Peyer's patch (tissue), 4 donors: Measurements from ENCODE around the gene DNAH2. TPM values are rescaled to one million over a fixed set of nuclear protein-coding genes. Genes with fewer than 3 reads are reported as not detected.
A peak's percentile ranks its signal among the peaks of the same experiment; 100 is the strongest.

ENCODE experiments used
- DNase-seq, 3 donors: peaks; one replicate each; pipeline ENCODE4 v3.0.0-alpha.2; 2017 to 2019
- H3K27ac ChIP-seq, 4 donors: fragments of 200-600 bp; sonication (generic); one replicate each; pipeline ENCODE4 v1.5.1; 2016 to 2019
- H3K27me3 ChIP-seq, 2 donors: fragments of 200-600 bp; sonication (generic); one replicate each; pipeline ENCODE4 v1.5.1; 2019
- H3K36me3 ChIP-seq, 3 donors: fragments of 200-600 bp; sonication (generic); one replicate each; pipeline ENCODE4 v1.5.1; 2016 to 2019
- H3K4me1 ChIP-seq, 4 donors: fragments of 200-600 bp; sonication (generic); one replicate each; pipeline ENCODE4 v1.5.1; 2016 to 2019
- H3K4me3 ChIP-seq, 4 donors: fragments of 200-600 bp; sonication (generic); 1 replicate in 3 of 4; 2 replicates in 1 of 4; pipeline ENCODE4 v1.5.1; 2016 to 2019; ENCODE audit warnings: mild to moderate bottlenecking in 1 of 4
- H3K9me3 ChIP-seq, 4 donors: fragments of 200-600 bp; sonication (generic); one replicate each; pipeline ENCODE4 v1.5.1; 2016 to 2019; ENCODE audit warnings: mild to moderate bottlenecking in 1 of 4
- POLR2A ChIP-seq, 2 donors: fragments of 450-650 bp; IDR thresholded peaks; one replicate each; pipeline ENCODE4 v1.5.1; 2017; ENCODE audit warnings: antibody characterized with exemption in 2 of 2, mild to moderate bottlenecking in 2 of 2, moderate library complexity in 2 of 2
- total RNA-seq, 4 donors: library from RNA; depleted of rRNA; stranded (reverse); fragments of >200 nt; gene quantifications; one replicate each; pipeline ENCODE4 v1.1.0, GENCODE V29; 2016
- TF ChIP-seq, protein P1 (sequence below), 6 experiments: fragments of 450-650 bp in 4 of 6; fragments of 200-600 bp in 2 of 6; sonication (generic) in 1 of 6; IDR thresholded peaks; one replicate each; pipeline ENCODE4 v1.5.1; 2017 to 2019; ENCODE audit warnings: antibody characterized with exemption in 6 of 6, mild to moderate bottlenecking in 3 of 6, moderate library complexity in 1 of 6

Gene DNAH2
- total RNA-seq, 4 donors from 2014 or later, result 0.18 to 0.83 TPM; not detected in 2

GRCh38 chr17:7841396-7841914, 123.9 kb downstream of the DNAH2 start:
- Histone ChIP-seq H3K27ac (peak overlapping the region; percentile 97 to 100 (median 97)), H3K36me3 (peaks cover 0 to 20% (median 0%) of the 10 kb centered on the region in 3 donors), H3K9me3 (no peaks in the 10 kb centered on the region), H3K4me1 (peaks cover 0 to 61% (median 29%) of the 10 kb centered on the region in 4 donors), H3K4me3 (peak overlapping the region; percentile 72 to 80 (median 79)), H3K27me3 (no peaks in the 10 kb centered on the region)
- DNase-seq, result peak; percentile 85 to 94 (median 91)
- peak in 1 of 2 donors; percentile 20 for TF ChIP-seq POLR2A (IDR thresholded peaks at IDR 0.05)
- TF ChIP-seq, protein P1, sequence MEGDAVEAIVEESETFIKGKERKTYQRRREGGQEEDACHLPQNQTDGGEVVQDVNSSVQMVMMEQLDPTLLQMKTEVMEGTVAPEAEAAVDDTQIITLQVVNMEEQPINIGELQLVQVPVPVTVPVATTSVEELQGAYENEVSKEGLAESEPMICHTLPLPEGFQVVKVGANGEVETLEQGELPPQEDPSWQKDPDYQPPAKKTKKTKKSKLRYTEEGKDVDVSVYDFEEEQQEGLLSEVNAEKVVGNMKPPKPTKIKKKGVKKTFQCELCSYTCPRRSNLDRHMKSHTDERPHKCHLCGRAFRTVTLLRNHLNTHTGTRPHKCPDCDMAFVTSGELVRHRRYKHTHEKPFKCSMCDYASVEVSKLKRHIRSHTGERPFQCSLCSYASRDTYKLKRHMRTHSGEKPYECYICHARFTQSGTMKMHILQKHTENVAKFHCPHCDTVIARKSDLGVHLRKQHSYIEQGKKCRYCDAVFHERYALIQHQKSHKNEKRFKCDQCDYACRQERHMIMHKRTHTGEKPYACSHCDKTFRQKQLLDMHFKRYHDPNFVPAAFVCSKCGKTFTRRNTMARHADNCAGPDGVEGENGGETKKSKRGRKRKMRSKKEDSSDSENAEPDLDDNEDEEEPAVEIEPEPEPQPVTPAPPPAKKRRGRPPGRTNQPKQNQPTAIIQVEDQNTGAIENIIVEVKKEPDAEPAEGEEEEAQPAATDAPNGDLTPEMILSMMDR (IDR thresholded peaks at IDR 0.05), result peak in 2 of 6 experiments; percentile 8 to 38

GRCh38 chr17:7841915-7842379, 124.4 kb downstream of the DNAH2 start:
- Histone ChIP-seq H3K4me1 (peaks cover 0 to 57% (median 24%) of the 10 kb centered on the region in 4 donors), H3K27me3 (no peaks in the 10 kb centered on the region), H3K9me3 (no peaks in the 10 kb centered on the region), H3K27ac (peak overlapping the region; percentile 97 to 100 (median 97)), H3K4me3 (peak overlapping the region; percentile 72 to 80 (median 79)), H3K36me3 (peaks cover 0 to 25% (median 0%) of the 10 kb centered on the region in 3 donors)
- no peak for TF ChIP-seq POLR2A (IDR thresholded peaks at IDR 0.05)
- TF ChIP-seq, protein P1 (IDR thresholded peaks at IDR 0.05), result peak in 2 of 6 experiments; percentile 6 to 18
- DNase-seq, result peak; percentile 85 to 95 (median 94)

DNA sequence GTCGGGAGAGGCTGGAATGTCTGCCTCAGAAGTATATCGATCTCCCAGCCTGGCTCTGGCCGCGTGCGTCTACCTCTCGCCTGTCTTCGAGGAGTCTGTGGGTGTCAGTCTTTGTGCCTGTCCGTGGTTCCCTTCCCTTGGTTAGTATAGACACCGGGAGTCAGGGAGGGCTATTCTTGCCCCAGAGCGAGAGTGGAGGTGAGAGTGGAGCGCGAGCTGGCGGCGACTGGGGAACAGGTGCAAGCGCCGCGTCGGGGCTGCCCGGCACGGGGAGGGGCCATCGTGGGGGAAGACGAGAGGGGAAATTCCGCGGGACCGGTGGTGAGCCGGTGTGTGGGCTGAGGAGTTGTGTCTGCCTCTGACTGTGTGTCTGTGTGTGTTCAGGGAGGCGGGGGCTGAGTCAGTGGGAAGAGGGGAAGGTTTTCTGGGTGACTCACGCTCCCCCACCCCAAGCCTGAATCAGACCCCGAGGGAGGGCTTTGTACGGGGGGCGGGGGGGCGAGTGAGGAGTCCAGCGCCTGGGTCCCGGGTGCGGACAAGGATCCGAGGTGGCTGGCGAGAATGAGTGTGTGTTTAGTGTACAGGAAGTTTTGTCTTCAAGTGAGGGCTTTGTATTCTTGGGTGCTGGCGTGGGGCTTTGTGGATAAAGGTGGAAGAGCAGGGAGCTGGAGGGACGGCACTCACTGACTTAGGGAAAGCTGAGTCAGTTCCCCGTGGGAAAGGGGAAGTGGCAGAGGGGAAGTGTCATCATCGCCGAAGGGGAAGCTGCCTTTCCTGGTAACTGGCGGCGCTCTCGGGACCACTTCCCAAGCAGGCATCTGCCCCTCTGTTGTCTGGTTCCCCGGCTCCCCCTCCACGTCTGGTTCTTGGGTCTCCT, 125.1 kb downstream of the DNAH2 start:
- H3K27me3 ChIP-seq, result no peaks in the 10 kb centered on the region
- TF ChIP-seq, protein P1 (IDR thresholded peaks at IDR 0.05), result no peak
- peak; percentile 57 to 59 for TF ChIP-seq POLR2A (IDR thresholded peaks at IDR 0.05)
- peaks cover 0 to 51% (median 19%) of the 10 kb centered on the region in 4 donors for H3K4me1 ChIP-seq
- H3K4me3 ChIP-seq, result peak overlapping the region; percentile 72 to 80 (median 79)
- no peaks in the 10 kb centered on the region for H3K9me3 ChIP-seq
- peak overlapping the region; percentile 97 to 100 (median 97) for H3K27ac ChIP-seq
- H3K36me3 ChIP-seq, result peaks cover 0 to 32% (median 0%) of the 10 kb centered on the region in 3 donors
- DNase-seq, result peak in 2 of 3 donors; percentile 77 to 89

DNA sequence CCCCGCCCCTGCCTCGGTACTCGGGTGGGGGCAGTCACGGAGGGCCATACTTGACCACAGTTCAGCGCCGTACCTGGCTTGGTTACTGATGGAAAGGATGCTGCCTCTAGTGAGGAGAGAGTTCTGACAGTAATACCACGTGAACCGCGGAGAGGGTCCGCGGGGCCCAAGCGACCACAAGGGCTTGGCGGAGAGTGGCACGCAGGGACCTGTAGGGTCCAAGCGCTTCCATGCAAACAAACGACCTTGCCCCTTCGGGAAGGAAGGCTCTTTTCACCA, 125.7 kb downstream of the DNAH2 start:
- H3K27ac ChIP-seq, result peak overlapping the region; percentile 97 to 100 (median 97)
- TF ChIP-seq POLR2A (IDR thresholded peaks at IDR 0.05), result no peak
- TF ChIP-seq, protein P1 (IDR thresholded peaks at IDR 0.05), result no peak
- peak in 1 of 3 donors; percentile 76 for DNase-seq
- H3K36me3 ChIP-seq, result peaks cover 0 to 38% (median 0%) of the 10 kb centered on the region in 3 donors
- H3K9me3 ChIP-seq, result no peaks in the 10 kb centered on the region
- H3K4me3 ChIP-seq, result peak overlapping the region; percentile 72 to 80 (median 79)
- H3K4me1 ChIP-seq, result peaks cover 0 to 48% (median 17%) of the 10 kb centered on the region in 4 donors
- no peaks in the 10 kb centered on the region for H3K27me3 ChIP-seq

DNA sequence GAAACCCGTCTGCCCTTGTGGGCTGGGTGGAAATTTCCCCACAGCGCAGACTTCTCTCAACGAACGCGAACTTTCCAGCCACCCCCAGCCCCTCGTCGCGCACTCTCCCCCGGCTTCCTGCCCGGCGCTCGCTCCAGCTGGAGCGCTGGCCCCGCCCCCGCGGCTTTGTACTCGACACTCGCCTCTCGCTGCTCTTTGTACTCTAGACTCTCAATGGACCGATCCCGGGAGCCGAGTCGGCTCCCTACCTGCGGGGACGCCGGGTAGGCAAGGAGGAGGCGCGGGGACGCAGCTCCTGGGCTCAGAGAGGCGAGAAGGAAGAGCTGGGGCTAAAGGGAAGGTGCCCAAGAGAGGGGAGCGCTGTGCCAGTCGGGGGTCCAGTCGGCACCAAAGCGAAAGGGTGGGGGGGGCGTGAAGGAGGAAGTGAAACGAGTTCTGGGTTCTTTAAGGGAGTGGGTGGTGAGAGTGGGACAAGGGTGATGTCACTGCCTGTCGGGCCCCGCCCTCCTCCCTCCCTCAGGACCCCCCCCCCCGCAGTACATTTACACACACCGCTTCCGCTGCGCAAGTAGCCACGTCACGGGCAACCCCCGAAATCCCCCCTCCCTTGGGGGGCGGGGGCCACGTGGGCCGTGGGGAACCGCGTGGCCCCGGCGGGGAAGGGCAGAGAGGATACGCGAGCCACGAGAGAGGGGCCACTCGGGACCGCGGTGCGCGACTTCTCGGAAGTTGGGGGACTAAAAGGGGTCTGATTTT, 126.2 kb downstream of the DNAH2 start:
- H3K9me3 ChIP-seq, result no peaks in the 10 kb centered on the region
- peaks cover 0 to 43% (median 0%) of the 10 kb centered on the region in 3 donors for H3K36me3 ChIP-seq
- H3K4me3 ChIP-seq, result peak overlapping the region; percentile 72 to 80 (median 79)
- peaks cover 0 to 44% (median 16%) of the 10 kb centered on the region in 4 donors for H3K4me1 ChIP-seq
- peak; percentile 94 to 95 (median 95) for DNase-seq
- H3K27me3 ChIP-seq, result no peaks in the 10 kb centered on the region
- peak overlapping the region; percentile 97 to 100 (median 97) for H3K27ac ChIP-seq
- TF ChIP-seq, protein P1 (IDR thresholded peaks at IDR 0.05), result peak in 2 of 6 experiments; percentile 4 to 6
- TF ChIP-seq POLR2A (IDR thresholded peaks at IDR 0.05), result peak; percentile 86 to 90
